GM18499 (cell line): ENCODE data around the gene NUP205.
"Not testable (repeated sequence)": the region's sequence is repeated elsewhere in the genome, so short reads cannot be mapped to it uniquely, and the experiment has no call there.

Source experiments
- ATAC-seq: cut with Tn5 transposase; IDR thresholded peaks from one replicate; pipeline ENCODE4 v1.9.1; 2021; ENCODE audit warnings: moderate number of reproducible peaks; ENCODE audit not compliant: insufficient read depth, unreplicated experiment

Gene NUP205

DNA sequence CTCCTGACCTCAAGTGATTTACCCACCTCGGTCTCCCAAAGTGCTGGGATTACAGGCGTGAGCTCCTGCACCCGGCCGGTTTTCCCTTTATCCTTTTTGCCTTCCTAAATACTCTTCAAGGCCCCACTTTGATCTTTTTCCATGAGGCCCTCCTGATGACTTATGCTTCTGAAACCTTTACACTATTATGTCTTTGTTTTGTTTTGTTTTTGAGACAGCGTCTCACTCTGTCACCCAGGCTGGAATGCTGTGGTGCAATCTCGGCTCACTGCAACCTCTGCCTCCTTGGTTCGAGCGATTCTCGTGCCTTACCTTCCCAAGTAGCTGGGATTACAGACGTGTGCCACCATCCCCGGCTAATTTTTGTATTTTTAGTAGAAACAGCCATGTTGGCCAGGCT, 108.4 kb downstream of the NUP205 start:
- no peak for ATAC-seq

GRCh38 chr7:135666846-135667245, 109.1 kb downstream of the NUP205 start:
- ATAC-seq: no peak

GRCh38 chr7:135667626-135668025, 109.9 kb downstream of the NUP205 start:
- not testable (repeated sequence) for ATAC-seq

DNA sequence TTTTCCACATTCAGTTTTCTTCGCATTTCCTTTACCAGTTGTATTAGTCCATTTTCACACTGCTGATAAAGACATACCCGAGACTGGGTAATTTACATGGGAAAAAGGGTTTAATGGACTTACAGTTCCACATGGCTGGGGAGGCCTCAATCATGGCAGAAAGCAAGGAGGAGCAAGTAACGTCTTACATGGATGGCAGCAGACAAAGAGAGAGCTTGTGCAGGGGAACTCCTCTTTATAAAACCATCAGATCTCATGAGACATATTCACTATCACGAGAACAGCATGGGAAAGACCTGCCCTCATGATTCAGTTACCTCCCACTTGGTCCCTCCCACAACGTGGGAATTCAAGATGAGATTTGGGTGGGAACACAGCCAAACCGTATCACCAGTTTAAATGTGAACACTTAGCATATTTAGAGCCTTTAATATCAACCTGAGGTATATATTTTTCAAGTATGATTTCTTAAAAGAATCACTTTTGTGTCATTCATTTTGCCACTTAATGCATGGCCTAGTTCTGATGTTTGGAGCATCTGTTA, 111.2 kb downstream of the NUP205 start:
- ATAC-seq: not testable (repeated sequence)

DNA sequence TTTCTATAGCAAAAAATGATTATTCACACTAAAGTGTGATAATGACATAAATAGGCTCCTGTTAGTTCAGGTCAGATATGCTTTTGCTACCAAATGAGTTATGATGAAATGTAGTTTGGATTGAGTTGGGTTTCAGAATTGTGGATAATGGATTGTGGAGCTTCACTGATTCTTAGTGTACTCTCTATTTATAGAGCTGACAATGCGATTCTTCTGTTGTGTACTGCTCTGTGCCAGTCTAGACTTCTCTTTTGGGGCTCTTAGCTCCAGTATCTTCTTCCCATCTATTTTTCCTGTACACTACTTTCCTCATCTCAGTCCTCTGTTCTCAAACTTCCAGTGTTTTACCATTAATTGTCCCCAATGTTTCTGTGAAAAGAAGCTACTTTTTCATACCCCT, 112.1 kb downstream of the NUP205 start:
- ATAC-seq: no peak

- ATAC-seq: no peak
Measured at GRCh38 chr7:135670179-135670578, 112.5 kb downstream of the NUP205 start.

- no peak for ATAC-seq
Measured at GRCh38 chr7:135672560-135673359, 115.0 kb downstream of the NUP205 start.

DNA sequence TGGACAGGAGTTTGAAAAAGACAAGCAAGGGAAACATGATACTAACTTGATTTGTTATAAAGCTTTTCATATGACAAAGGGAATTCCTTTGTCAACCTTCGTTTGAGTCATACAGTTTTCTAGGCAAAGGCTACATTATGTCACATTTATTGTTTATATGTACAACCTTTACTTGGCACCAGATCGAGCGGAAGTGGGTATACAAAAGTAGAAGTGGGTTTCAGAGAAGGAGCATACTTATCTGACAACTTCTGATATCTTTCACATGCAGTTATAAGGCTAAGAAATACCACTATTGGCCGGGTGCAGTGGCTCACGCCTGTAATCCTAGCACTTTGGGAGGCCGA, 115.6 kb downstream of the NUP205 start:
- ATAC-seq: no peak

- ATAC-seq: no peak
Measured at GRCh38 chr7:135678612-135679575, 121.2 kb downstream of the NUP205 start.

DNA sequence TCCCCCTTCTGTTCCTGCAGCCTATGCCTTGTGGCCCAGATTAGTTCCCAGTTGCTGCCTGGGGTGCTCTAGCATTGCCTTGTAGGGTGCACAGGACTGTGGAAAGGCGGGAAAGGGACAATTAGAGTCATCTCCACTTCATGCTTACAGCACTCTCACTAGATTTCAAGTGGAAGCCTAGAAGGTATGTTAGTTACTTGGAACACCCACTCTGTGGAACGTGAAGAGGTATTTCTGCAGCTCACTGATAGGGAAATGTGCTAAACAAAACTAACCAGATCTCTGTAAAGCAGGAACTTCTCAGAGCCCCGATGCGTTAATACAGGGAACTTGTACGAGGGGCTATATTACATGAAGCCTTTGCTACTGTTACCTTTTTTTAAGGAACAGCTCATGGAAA, 124.0 kb downstream of the NUP205 start:
- no peak for ATAC-seq

GRCh38 chr7:135682191-135682590, 124.5 kb downstream of the NUP205 start:
- no peak for ATAC-seq

DNA sequence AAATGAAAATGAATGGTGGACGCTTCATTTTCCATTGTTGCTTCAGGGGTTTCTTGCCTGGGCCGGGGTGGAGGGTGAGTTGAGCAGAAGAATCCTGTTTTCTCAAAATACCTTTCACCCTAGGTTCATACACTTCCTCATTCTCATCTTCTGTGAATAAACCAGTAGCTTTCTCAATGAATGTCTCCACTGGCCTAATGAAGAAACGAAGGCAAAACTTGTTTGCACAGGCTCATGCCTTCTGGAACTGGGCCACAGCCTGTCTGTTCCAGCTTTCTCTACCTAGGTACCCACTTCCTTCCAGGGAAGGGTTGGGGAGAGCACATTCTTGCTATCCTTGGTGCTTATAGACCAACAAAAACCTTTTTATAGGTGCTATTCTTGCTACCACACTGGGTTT, 125.9 kb downstream of the NUP205 start:
- ATAC-seq: no peak

GRCh38 chr7:135684136-135684535, 126.4 kb downstream of the NUP205 start:
- ATAC-seq: no peak

GRCh38 chr7:135684699-135685098, 127.0 kb downstream of the NUP205 start:
- ATAC-seq: no peak

DNA sequence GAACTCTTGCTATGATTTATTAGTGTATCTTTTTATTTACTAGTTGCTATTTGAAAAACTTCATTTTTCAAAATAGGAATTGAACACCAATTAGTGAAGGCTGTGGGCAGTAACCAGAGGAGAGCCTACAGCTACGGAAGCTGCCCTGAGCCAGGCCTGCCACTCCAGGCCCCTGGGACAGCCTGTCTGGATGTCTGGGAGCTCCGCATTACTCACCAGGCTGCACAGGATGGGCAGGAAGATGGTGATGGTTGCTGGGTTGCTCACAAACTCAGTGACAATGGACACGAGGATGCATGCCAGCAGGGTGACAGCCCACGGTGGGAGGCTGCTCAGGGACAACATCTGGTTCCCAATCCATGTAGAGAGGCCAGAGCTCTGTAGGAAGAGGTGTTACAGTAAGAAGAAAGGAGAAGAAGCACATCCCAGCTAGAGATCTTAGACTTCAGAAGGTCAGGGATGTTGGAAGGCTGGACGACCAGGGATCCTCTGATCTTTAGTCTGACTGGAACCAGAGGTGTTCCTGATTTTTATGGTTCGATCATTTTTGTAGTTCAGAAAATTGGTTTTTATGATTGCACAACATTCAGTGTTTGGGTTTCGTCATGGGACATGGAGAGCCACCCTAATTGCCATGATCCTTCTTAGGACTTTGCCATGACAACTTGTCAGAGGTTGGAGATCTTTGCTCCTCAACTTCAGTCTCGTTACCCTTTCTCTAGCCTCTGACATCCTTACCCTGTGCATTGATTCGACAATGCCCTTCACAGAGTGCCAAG, 127.8 kb downstream of the NUP205 start:
- no peak for ATAC-seq

- no peak for ATAC-seq
Measured at GRCh38 chr7:135687466-135687865, 129.7 kb downstream of the NUP205 start.

GRCh38 chr7:135690566-135690965, 132.8 kb downstream of the NUP205 start:
- ATAC-seq: no peak

DNA sequence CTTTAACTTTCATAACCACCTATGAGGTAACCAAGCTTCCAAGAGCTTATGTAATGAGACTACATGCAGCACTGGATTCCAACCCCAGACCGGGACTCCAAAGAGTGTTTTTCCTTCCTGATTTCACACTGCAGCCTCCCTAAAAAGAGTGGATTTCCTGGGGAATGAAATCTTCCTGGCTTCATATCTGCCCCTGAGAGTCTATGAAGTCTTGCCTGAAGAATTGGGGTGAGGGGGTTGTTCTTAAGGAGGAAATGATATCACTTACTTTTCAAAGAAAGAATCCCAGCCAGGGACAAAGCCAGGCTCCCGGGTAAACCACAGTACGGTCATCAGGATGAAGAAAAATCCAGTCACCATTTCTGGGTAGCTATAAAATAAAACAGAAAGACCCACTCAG, 134.3 kb downstream of the NUP205 start:
- no peak for ATAC-seq

DNA sequence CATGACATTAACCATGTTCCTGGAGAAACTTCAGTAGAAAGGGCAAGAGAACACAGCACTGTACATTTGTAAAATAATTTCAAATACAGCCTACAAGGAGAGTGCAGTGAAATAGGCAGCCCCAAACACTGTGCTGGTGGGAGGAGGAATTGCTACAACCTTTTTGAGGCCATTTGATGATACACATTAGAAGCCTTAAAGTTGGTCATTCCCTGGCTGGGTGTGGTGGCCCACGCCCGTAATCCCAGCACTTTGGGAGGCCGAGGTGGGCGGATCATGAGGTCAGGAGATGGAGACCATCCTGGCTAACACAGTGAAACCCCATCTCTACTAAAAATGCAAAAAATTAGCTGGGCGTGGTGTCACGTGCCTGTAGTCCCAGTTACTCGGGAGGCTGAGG, 134.9 kb downstream of the NUP205 start:
- ATAC-seq: not testable (repeated sequence)

GRCh38 chr7:135693558-135693957, 135.8 kb downstream of the NUP205 start:
- no peak for ATAC-seq
